Measurements from ENCODE around the gene ERCC6L2.

- TF ChIP-seq EZH2 (IDR thresholded peaks at IDR 0.05; ENCODE audit: low read depth, unreplicated experiment): no peak
- no peak for TF ChIP-seq CTCF (conservative IDR thresholded peaks at IDR 0.05; ENCODE audit: low read depth in 2 of 2)
- no peak for TF ChIP-seq EZH2phosphoT487 (IDR thresholded peaks at IDR 0.05; ENCODE audit: unreplicated experiment)
- no peak for TF ChIP-seq POLR2AphosphoS5 (IDR thresholded peaks at IDR 0.05; ENCODE audit: low read depth)
- TF ChIP-seq STAT1 (IDR thresholded peaks at IDR 0.05; ENCODE audit: unreplicated experiment): no peak
- no peak for TF ChIP-seq REST (IDR thresholded peaks at IDR 0.05; ENCODE audit: unreplicated experiment)
- no peak for TF ChIP-seq ZNF331 (CRISPR knock-in tag; IDR thresholded peaks at IDR 0.05; ENCODE audit: low read depth)
- no peak for TF ChIP-seq ETS1 (IDR thresholded peaks at IDR 0.05)
- TF ChIP-seq JUNB (IDR thresholded peaks at IDR 0.05; ENCODE audit: unreplicated experiment): no peak
- no peak for TF ChIP-seq CREB1 (CRISPR knock-in tag; IDR thresholded peaks at IDR 0.05; ENCODE audit: low read depth)
Measured at GRCh38 chr9:95947118-95947517, 71.6 kb downstream of the ERCC6L2 start.
